HG02870 (cell line): ENCODE measurements around the gene SORCS2.

Experiments
- ATAC-seq: cut with Tn5 transposase; IDR thresholded peaks from one replicate; pipeline ENCODE4 v1.9.1; 2021; ENCODE audit warnings: mild to moderate bottlenecking, moderate library complexity; ENCODE audit not compliant: unreplicated experiment

The SORCS2 gene

DNA sequence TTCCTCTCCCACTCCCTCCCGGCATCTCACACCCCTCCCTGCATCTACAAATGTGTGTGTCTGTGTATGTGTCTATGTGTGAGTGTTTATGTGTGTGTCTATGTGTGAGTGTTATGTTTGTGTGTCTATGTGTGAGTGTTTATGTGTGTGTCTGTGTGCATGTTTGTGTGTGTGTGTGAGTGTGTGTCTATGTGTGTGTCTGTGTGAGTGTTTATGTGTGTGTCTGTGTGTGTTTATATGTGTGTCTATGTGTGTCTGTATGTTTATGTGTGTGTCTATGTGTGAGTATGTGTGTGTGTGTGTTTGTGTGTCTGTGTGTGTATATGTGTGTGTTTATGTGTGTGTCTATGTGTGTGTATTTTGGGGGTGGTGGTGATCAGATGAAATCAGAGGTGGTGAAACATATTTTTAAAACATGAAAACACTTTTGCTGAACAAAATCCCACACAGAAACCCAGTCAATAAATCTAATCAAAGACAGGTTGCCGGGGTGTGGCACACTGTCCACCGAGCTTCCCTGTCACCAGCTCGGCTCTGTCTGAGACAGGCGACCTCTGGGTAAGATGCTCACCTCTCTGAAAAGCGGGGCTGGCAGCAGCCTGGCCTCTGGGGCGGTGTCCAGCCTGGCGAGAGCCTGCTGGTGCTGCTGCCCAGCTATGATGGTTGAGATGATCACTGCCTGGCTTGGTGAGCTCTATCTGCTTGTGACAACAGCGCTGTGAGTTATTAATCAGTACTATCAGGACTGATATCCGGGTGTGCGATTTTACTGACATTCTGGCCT is 429.1 kb downstream of the SORCS2 start:
- no peak for ATAC-seq

GRCh38 chr4:7622371-7622770 is 430.0 kb downstream of the SORCS2 start:
- no peak for ATAC-seq

DNA sequence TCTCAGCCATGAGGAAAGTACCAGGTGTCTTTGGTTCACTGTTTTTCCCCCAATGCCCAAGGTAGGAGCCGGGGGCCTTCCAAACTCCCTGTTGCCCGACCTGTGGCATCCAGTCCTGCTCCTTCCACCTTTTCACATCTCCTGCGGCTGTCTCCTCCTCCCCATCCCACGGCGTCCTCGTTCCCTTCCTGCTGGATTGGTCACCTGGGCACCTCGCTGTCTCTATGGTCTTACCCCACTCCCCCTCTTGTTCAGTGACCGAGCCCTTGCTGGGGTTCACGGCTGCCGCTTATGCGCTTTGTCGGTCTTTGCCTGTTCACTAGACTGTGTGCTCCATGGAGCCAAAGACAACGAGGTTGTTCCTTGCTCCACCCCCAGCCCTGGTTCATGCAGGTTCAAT is 431.1 kb downstream of the SORCS2 start:
- no peak for ATAC-seq

- ATAC-seq = no peak
These were observed 432.1 kb downstream of the SORCS2 start for GRCh38 chr4:7624396-7624980.

DNA sequence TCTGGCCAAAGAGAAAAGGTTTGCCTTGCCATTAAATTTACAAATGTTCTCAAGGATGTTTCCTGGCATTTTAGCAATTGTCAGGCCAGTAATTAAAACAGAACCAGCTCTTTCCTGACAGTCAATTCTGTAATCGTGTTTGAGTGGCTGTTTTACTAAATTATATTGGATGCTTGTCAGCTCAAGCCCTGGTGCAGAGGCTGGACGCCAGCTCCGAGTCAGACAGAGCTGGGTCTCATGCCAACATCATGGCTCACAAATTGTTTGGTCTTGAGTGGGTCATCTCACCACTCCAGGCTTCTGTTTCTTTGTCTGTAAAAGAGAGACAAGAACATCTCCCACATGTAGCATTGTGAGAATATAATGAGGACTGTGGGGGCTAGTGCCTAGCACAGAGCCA is 432.7 kb downstream of the SORCS2 start:
- no peak for ATAC-seq

DNA sequence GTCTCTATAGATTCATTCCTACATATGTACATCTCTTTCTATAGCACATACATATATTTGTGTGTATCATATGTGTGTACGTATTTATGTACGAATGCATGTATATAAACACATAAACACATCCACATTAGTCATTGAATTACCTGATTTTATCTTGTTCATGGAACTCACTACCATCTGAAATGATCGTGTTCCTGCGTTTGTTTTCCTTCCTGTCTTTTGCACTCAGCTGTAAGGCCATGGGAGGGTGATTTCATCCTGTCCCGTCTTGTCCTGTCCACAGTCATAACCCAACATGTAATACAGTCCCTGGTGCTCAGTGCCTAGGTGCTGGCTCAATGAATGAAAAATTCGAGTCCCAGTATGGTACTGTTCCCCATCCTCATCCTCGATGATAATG is 434.2 kb downstream of the SORCS2 start:
- no peak for ATAC-seq

- no peak for ATAC-seq
These were observed 435.2 kb downstream of the SORCS2 start for GRCh38 chr4:7627251-7628250.

DNA sequence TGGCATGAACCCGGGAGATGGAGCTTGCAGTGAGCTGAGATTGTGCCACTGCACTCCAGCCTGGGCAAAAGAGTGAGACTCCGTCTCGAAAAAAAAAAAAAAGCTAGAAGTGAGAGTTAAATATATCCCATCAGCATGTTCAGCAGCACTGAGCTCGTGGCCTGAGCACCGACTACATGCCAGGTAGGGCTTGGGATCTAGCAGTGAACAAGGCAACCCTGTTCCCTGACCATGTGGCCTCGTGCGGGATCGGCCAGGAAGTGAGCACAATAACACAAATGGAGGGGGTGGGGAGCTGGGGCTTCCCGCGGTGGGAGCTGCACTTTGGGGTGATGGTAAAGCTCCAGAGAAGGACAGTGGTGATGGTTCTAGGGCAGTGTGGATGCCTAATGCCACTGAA is 436.1 kb downstream of the SORCS2 start:
- no peak for ATAC-seq

DNA sequence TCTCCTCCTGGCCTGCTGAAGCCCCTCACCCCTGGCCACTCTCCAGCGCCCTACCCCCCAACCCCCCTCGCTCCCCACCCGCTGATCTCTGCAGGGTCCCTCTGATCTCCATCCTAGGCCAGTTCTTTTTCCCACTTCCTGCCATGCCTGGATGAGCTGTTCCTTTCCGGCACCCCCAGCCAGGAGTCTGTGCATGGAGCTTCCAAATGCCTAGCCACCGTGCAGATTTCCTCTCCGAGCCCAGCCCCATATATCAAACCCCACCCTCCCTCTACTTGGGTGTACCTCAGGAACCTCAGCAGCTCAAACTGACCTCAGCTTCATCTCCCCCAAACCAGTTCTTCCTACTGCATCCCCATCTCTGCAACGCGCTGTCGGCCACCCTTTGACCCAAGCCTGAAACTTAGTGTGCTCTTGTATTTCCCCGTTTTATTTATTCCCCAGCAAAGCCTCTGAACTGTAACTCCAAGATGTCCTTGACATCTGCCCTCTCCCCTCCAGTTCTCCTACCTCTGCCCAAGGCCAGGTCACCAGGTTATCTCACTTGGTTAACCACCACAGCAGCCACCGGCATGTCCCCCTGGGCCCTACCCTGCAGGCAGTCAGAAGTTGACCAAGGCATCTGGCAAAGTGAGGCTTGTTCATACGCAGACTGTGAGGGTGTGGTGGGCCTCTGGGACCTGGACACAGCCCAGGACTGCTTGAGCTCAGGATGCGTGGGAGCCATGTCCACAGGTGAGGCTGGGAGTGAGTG is 437.3 kb downstream of the SORCS2 start:
- no peak for ATAC-seq

GRCh38 chr4:7630568-7631287 is 438.4 kb downstream of the SORCS2 start:
- ATAC-seq = no peak

DNA sequence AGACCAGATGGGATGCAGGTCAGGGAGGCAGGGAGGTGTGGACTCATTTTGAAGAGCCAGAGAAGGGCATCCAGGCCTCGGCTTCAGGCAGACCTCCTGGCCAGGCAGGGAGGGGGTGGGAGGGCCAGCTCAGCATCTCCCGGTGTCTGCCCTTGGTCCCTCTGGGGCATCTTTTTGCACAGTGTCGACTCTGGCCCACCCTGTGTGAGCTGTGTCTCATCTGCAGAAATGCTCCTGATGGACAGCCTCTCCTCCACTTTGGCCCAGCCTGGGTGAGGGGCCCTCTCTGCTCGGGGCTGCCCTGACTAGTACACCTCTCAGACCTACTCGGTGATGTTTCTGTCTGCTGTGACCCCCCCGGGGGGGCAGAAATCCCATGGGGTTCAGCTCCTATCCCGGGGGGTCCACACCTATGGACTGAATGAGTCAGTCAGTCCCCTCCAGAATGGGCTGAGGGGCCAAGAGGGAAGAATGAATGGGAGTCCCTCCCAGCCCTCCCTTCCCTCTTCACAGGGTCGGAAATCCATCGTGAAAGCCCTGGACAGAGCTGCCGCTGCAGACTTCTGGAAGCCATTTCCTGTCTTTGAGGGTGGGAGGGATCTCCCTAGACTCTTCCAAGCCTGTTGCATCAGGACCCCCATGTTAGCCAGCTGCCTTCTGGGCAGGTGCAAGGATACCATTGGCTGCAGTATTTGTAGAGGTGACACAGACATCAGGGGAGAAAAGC is 439.1 kb downstream of the SORCS2 start:
- ATAC-seq = no peak

DNA sequence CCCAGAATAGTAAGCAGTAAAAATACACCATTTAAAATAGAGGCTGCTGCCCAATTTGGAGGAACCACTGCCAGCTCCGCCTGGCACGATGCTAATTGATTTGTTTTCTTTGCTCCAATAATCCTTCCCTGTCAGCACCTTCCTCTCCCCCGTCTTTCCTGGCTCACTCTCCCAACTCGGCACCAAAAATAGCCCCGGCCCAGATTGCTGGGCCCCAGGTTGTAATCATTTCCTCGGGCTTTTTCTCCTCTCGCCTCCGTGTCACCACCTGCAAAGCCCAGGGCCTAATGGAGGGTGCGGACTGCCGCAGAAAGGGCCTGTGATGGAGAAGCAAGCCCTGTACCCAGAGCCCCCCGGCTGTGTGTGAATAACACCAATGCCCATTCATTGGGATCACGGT is 440.0 kb downstream of the SORCS2 start:
- ATAC-seq = no peak

GRCh38 chr4:7632971-7633370 is 440.6 kb downstream of the SORCS2 start:
- no peak for ATAC-seq

- no peak for ATAC-seq
These were observed 442.4 kb downstream of the SORCS2 start for GRCh38 chr4:7634661-7635251.

DNA sequence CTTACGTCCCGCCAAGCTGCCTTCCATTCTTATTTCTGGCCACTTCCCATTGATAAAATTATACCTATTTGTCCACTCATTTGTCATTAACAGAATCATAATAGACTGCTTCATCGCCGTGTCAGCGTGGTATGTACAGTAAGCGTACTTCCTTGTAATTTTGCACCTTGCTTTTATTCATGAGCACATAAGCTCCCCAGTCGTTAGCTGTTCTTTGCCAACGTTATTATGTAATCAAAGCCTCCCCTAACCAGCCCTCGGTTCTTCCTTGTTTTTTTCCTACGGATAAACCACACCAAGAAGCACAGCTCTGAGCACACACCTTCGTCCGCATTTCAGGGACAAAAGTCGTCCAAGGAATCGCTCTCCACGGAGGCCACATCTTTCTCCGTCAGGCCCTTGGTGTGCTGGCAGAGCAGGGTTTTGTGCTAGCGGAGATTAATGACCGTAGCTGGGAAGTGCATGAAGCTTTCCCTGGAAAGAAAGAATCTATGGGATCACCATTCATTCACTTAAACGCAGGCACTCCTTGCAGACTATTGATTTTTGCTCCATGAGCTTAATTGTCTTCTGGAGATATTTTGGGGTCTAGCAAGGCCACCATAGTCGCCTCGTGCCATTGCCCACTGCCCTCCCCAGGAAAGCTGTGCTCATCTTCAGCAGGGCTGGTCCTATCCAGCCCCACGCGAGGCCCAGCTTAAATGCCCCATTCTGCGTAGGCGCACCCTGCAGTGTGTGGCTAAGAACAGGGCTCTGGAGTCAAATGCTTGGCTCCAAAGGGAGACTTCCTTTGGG is 443.3 kb downstream of the SORCS2 start:
- no peak for ATAC-seq

GRCh38 chr4:7636240-7636508 is 443.8 kb downstream of the SORCS2 start:
- ATAC-seq = no peak

- ATAC-seq = no peak
These were observed 444.8 kb downstream of the SORCS2 start for GRCh38 chr4:7637139-7637538.

- ATAC-seq = no peak
These were observed 445.6 kb downstream of the SORCS2 start for GRCh38 chr4:7637971-7638370.

- no peak for ATAC-seq
These were observed 446.2 kb downstream of the SORCS2 start for GRCh38 chr4:7638489-7638888.
